Kidney capillary endothelial cell (primary cell): Measurements from ENCODE around the gene PLEKHG1.

Experiments
- DNase-seq: peaks from one replicate; pipeline ENCODE4 v3.0.0-alpha.2; 2018; ENCODE audit warnings: low spot score

The PLEKHG1 gene

DNA sequence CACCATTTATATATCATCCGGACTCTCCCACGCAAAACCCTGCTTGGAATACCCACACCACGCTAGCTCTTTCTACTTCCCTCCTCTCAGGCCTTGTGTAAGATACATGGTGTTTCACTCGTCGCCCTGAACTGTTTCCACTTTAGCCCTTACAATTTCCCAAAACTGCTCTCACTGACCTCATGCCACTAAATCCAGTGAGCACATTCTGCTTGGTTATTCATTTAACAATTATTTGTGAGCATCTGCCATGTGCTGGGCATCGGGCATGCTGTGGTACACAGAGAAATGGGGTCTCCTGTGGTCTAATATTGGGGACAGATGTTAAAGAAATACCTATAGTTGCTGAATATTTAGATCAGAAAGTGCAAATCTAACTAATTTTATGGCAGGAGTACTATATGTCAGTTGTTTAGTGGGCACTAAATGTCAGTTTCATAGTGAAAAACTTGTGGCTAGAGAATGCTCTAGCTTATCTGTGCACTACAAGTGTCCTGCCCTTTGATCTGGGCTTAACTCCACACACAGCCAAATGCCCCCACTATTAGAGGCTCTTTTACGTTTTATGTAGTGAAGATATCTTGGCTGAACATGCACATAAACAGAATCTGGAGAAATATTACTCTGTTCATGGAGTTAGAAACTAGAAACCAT is 41.0 kb downstream of the PLEKHG1 start:
- no peak for DNase-seq

GRCh38 chr6:150641398-150642139 is 41.9 kb downstream of the PLEKHG1 start:
- DNase-seq, result no peak

GRCh38 chr6:150646228-150646627 is 46.5 kb downstream of the PLEKHG1 start:
- no peak for DNase-seq

GRCh38 chr6:150647051-150647450 is 47.4 kb downstream of the PLEKHG1 start:
- DNase-seq, result no peak
